Heart left ventricle (tissue), 16 donors: ENCODE data around the gene ANO2. TPM values are rescaled to one million over a fixed set of nuclear protein-coding genes. Genes with fewer than 3 reads are reported as not detected.

Experiments used
- ATAC-seq, 4 donors: fragments of 200-7000 bp; cut with Tn5 transposase; one replicate each; pipeline ENCODE4 v1.9.1; 2020 to 2022; ENCODE audit warnings: moderate library complexity in 4 of 4, mild to moderate bottlenecking in 3 of 4, moderate number of reproducible peaks in 1 of 4
- DNase-seq, 5 donors: peaks; one replicate each; pipeline ENCODE4 v3.0.0-alpha.2; 2020
- H3K27ac ChIP-seq, 12 donors: fragments of 200-600 bp; sonication (generic) in 4 of 12; one replicate each; pipeline versions ENCODE4 v1.5.0 to v1.8.0; 2016 to 2022; ENCODE audit warnings: mild to moderate bottlenecking in 2 of 12
- H3K27me3 ChIP-seq, 9 donors: fragments of 200-600 bp; sonication (generic) in 2 of 9; one replicate each; pipeline versions ENCODE4 v1.5.1 to v1.8.0; 2016 to 2022; ENCODE audit warnings: mild to moderate bottlenecking in 3 of 9
- H3K36me3 ChIP-seq, 9 donors: fragments of 200-600 bp; sonication (generic) in 2 of 9; one replicate each; pipeline versions ENCODE4 v1.5.0 to v1.8.0; 2018 to 2022; ENCODE audit warnings: mild to moderate bottlenecking in 2 of 9
- H3K4me1 ChIP-seq, 12 donors: fragments of 200-600 bp; sonication (generic) in 4 of 12; one replicate each; pipeline versions ENCODE4 v1.5.0 to v1.8.0; 2016 to 2022; ENCODE audit warnings: mild to moderate bottlenecking in 3 of 12
- H3K4me3 ChIP-seq, 12 donors: fragments of 200-600 bp; sonication (generic) in 4 of 12; one replicate each; pipeline versions ENCODE4 v1.5.0 to v1.8.0; 2017 to 2022; ENCODE audit warnings: mild to moderate bottlenecking in 9 of 12, moderate library complexity in 4 of 12
- H3K9me3 ChIP-seq, 12 donors: fragments of 200-600 bp; sonication (generic) in 4 of 12; one replicate each; pipeline versions ENCODE4 v1.5.0 to v1.8.0; 2016 to 2022; ENCODE audit warnings: mild to moderate bottlenecking in 1 of 12
- POLR2A ChIP-seq, 2 donors: fragments of 450-650 bp; IDR thresholded peaks; one replicate each; pipeline ENCODE4 v1.6.1; 2017; ENCODE audit warnings: antibody characterized with exemption in 2 of 2, mild to moderate bottlenecking in 2 of 2, moderate library complexity in 2 of 2
- WGBS, 4 donors: extraction: QIAGEN DNeasy Blood & Tissue Kit in 2 of 4; methylation state at CpG; one replicate each; pipeline versions ENCODE4 v1.1.5 to v1.1.7; 2013 to 2018; 5-methylcytosine and 5-hydroxymethylcytosine counted together
- intact Hi-C, 10 donors: fragments of 100-400 bp; cut with DNase I; formaldehyde crosslinking; loops; one replicate each; pipeline versions ENCODE4 v1.11.1 to v1.14.2; 2022
- polyA plus RNA-seq, 2 donors: library from polyadenylated mRNA; stranded (reverse); fragments of 200-250 nt; gene quantifications; one replicate each; pipeline ENCODE4 v1.2.3, GENCODE V29; 2013
- total RNA-seq, 9 donors: library from RNA; depleted of rRNA in 2 of 9; stranded (reverse); fragments of >200 nt in 2 of 9; fragmentation: NEBNext Ultra II Directional in 3 of 9; extraction: Animal tissue kit (Norgen Biotek cat#: 25700) in 3 of 9; gene quantifications; one replicate each; pipeline versions ENCODE4 v1.1.0 to v1.2.4, GENCODE V29; 2016 to 2023
- TF ChIP-seq, protein P1 (sequence below), 12 donors: fragments of 200-600 bp; sonication (generic) in 4 of 12; IDR thresholded peaks; one replicate each; pipeline versions ENCODE4 v1.5.0 to v1.8.0; 2018 to 2022; ENCODE audit warnings: antibody characterized with exemption in 12 of 12, mild to moderate bottlenecking in 5 of 12
- donor health status: ischemic (EF 13 %, LVEDD 7.1; RV severe dilation, severe dysfunction).
- donor health status: healthy with polysubstance abuse.
- donor health status: DM: no; HTN: yes; CAD: no.
- donor health status: DM: no; HTN: no; CAD: no.
- donor health status: ischemic (EF 25% LVEDD 6.9; RV normal size, moderate dysfunction).
- donor health status: ischemic (EF 25% LVEDD 5.7; RV mildly dilated, moderate dysfunction).
- donor health status: healthy.
- donor health status: DM: yes; HTN: yes; CAD: no.
- donor health status: ischemic (EF 35%, LVEDD 5.7; RV mildly dilated, moderate dysfunction).
- donor health status: nonischemic (EF 11% LVEDD 7.7; RV severe dilation, severe dysfunction).
- donor health status: DM: yes; HTN: yes; CAD: no.
- donor health status: PGD.
- donor health status: ischemic (EF 29% LVEDD 5.4; RV normal size, mild dysfunction).
- donor health status: nonischemic (EF 23%, LVEDD 6.1; RV moderate dilation, normal function).

ANO2 gene
- total and polyA plus RNA-seq, 11 donors: 3.4 to 19.4 (median 9.4) TPM

DNA sequence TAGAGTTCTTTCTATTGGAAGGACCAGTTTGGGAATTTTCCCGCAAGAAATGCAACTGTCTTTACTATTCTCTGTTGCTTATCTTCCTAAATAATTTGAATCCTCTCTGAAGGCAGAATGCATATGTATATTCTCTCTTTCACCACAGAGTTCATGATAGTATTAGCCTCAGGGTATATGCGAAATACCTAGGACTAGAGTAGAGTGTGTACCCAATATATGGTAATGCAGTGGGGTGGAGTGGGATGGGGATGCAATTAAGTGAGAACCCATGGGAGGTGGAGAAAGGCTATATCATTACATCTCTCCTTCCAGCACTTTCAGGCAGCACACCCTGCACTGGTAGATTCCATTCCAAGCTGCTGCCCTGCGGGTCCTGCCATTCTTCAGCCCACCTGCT is 207.3 kb downstream of the ANO2 start:
- Histone ChIP-seq H3K36me3 (peaks cover 0 to 12% (median 0%) of the 10 kb centered on the region in 9 donors), H3K4me1 (peaks cover 0 to 9% (median under 1%) of the 10 kb centered on the region in 12 donors), H3K4me3 (no peak overlapping the region), H3K27ac (no peak overlapping the region), H3K27me3 (no peaks in the 10 kb centered on the region), H3K9me3 (no peaks in the 10 kb centered on the region)
- DNase-seq (no peak), ATAC-seq (no peak)
- intact Hi-C loops: no loop called here
- WGBS, 4 donors: 98 to 100% (median 99%) methylated on average over 3 of the region's 3 CpGs
- TF ChIP-seq, protein P1, sequence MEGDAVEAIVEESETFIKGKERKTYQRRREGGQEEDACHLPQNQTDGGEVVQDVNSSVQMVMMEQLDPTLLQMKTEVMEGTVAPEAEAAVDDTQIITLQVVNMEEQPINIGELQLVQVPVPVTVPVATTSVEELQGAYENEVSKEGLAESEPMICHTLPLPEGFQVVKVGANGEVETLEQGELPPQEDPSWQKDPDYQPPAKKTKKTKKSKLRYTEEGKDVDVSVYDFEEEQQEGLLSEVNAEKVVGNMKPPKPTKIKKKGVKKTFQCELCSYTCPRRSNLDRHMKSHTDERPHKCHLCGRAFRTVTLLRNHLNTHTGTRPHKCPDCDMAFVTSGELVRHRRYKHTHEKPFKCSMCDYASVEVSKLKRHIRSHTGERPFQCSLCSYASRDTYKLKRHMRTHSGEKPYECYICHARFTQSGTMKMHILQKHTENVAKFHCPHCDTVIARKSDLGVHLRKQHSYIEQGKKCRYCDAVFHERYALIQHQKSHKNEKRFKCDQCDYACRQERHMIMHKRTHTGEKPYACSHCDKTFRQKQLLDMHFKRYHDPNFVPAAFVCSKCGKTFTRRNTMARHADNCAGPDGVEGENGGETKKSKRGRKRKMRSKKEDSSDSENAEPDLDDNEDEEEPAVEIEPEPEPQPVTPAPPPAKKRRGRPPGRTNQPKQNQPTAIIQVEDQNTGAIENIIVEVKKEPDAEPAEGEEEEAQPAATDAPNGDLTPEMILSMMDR (IDR thresholded peaks at IDR 0.05): no peak
- TF ChIP-seq POLR2A (IDR thresholded peaks at IDR 0.05): no peak

DNA sequence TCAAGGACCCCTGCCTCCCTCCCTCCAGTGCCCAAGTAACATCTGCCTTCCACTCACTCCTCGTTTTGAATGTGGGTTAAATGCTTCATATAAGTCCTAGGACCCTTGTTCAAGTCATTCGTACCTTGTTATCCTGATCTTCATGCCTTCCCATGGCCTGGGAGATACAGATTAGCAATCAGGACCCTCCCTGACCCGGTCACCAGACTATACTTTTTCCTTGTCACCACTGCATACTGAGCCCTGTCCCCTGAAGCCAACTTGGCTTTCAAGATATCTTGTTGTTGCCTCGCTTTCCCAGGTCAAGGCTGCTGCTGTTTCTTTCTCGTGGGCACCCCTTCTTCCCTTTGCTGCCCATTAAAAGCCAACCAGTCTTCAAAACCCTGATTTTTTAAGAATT is 208.5 kb downstream of the ANO2 start:
- H3K36me3 ChIP-seq: peaks cover 0 to 11% (median 0%) of the 10 kb centered on the region in 9 donors
- H3K27me3 ChIP-seq: no peaks in the 10 kb centered on the region
- H3K4me1 ChIP-seq: peaks cover 0 to 9% (median 0%) of the 10 kb centered on the region in 12 donors
- DNase-seq (no peak), ATAC-seq (no peak)
- intact Hi-C loops: no loop called here
- 81 to 88% (median 85%) methylated on average over 5 of the region's 5 CpGs for WGBS, 4 donors
- H3K4me3 ChIP-seq: no peak overlapping the region
- H3K9me3 ChIP-seq: no peaks in the 10 kb centered on the region
- TF ChIP-seq, protein P1 (IDR thresholded peaks at IDR 0.05): no peak
- no peak for TF ChIP-seq POLR2A (IDR thresholded peaks at IDR 0.05)
- no peak overlapping the region for H3K27ac ChIP-seq

DNA sequence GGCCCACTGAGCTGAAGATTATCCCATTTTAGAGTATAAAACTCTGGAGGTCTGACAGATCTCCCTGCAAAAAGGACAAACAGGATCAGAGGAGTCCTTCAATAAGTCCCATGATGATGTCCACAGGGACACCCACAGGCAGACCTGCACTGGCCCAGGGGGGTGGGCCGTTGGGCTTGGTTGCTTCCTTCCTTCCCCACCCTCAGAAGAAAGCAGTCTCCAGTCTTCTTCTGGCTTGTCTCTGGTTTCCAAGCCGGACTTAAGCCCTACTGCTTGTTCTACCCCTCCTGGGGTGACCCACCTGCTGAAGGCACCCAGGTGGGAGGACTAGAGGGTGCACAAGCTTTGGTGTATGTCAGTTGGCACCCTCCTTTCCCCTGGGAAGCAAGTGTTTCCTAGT is 209.0 kb downstream of the ANO2 start:
- TF ChIP-seq POLR2A (IDR thresholded peaks at IDR 0.05): no peak
- TF ChIP-seq, protein P1 (IDR thresholded peaks at IDR 0.05): no peak
- 40 to 71% (median 66%) methylated on average over 2 of the region's 2 CpGs for WGBS, 4 donors
- Histone ChIP-seq H3K4me1 (peaks cover 0 to 9% (median 0%) of the 10 kb centered on the region in 12 donors), H3K27me3 (no peaks in the 10 kb centered on the region), H3K9me3 (no peaks in the 10 kb centered on the region), H3K36me3 (peaks cover 0 to 7% (median 0%) of the 10 kb centered on the region in 9 donors), H3K27ac (no peak overlapping the region), H3K4me3 (no peak overlapping the region)
- no peak for DNase-seq
- peak in 1 of 4 donors; percentile 9 for ATAC-seq
- intact Hi-C loops: no loop called here

DNA sequence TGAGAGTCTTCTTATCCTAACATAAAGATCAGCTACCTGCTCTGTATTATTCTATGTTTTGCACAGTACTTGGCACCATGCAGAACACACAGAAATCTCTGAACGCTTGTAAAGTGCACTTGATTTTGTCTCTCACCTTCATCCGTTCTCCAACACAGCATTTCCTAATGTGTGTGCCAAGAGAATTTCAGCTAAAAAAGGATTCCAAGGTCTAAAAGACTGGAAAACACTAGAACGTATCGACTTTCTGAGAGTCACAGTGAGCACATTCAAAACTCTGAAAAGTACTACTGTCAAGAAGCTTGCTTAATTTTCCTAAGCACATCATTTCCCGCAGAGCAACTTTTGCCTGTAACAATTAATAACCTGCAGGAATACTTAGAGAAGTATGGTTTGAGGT is 211.1 kb downstream of the ANO2 start:
- Histone ChIP-seq H3K27me3 (no peaks in the 10 kb centered on the region), H3K27ac (no peak overlapping the region), H3K9me3 (no peaks in the 10 kb centered on the region), H3K4me1 (peaks cover 0 to 9% (median 0%) of the 10 kb centered on the region in 12 donors), H3K4me3 (no peak overlapping the region), H3K36me3 (peaks cover 0 to 4% (median 0%) of the 10 kb centered on the region in 9 donors)
- no peak for TF ChIP-seq POLR2A (IDR thresholded peaks at IDR 0.05)
- TF ChIP-seq, protein P1 (IDR thresholded peaks at IDR 0.05): no peak
- intact Hi-C loops: no loop called here
- ATAC-seq: no peak
- DNase-seq: no peak
- 86 to 88% (median 87%) methylated on average over 5 of the region's 5 CpGs for WGBS, 4 donors
